MM.1S (cell line): ENCODE results near the gene POU2F2.
"Not testable (repeated sequence)": the region's sequence is repeated elsewhere in the genome, so short reads cannot be mapped to it uniquely, and the experiment has no call there.

Experiments
- DNase-seq: peaks from one replicate; pipeline ENCODE4 v3.0.0-alpha.2; 2015
- H2AFZ ChIP-seq: fragments of 300-600 bp; sonication (generic); 2 replicates; pipeline ENCODE4 v1.6.0; 2016; ENCODE audit warnings: antibody characterized with exemption, low read length
- H3F3A ChIP-seq: fragments of 300-600 bp; sonication (generic); 2 replicates; pipeline ENCODE4 v1.6.1; 2016; ENCODE audit warnings: mild to moderate bottlenecking, antibody characterized with exemption, low read length, moderate library complexity, mixed read lengths; ENCODE audit not compliant: insufficient read depth
- H3K27ac ChIP-seq: fragments of 300-600 bp; sonication (generic); 2 replicates; pipeline ENCODE4 v1.5.1; 2016; ENCODE audit warnings: mild to moderate bottlenecking, low read length
- H3K27me3 ChIP-seq: fragments of 300-600 bp; sonication (generic); replicated peaks from 2 replicates; pipeline ENCODE4 v1.6.0; 2016; ENCODE audit warnings: low read length; ENCODE audit not compliant: insufficient read depth
- H3K36me3 ChIP-seq: fragments of 300-600 bp; sonication (generic); replicated peaks from 2 replicates; pipeline ENCODE4 v1.6.1; 2016; ENCODE audit warnings: mild to moderate bottlenecking, low read length, mixed read lengths; ENCODE audit not compliant: insufficient read depth
- H3K4me1 ChIP-seq: fragments of 300-600 bp; sonication (generic); 2 replicates; pipeline ENCODE4 v1.6.1; 2016; ENCODE audit warnings: low read length, mixed read lengths
- H3K4me2 ChIP-seq: fragments of 300-600 bp; sonication (generic); 2 replicates; pipeline ENCODE4 v1.6.0; 2016; ENCODE audit warnings: low read depth, low read length
- H3K4me3 ChIP-seq: fragments of 300-600 bp; sonication (generic); 2 replicates; pipeline ENCODE4 v1.5.1; 2016; ENCODE audit warnings: low read length, mixed read lengths
- H3K79me2 ChIP-seq: fragments of 300-600 bp; sonication (generic); 2 replicates; pipeline ENCODE4 v1.6.1; 2016; ENCODE audit warnings: mixed run types, low read length, mixed read lengths
- H3K9ac ChIP-seq: fragments of 300-600 bp; sonication (generic); 2 replicates; pipeline ENCODE4 v1.6.1; 2016; ENCODE audit warnings: low read length, mixed read lengths
- H3K9me2 ChIP-seq: fragments of 300-600 bp; sonication (generic); replicated peaks from 2 replicates; pipeline ENCODE4 v1.6.1; 2016; ENCODE audit warnings: mild to moderate bottlenecking, low read length, mixed read lengths; ENCODE audit not compliant: insufficient read depth
- H3K9me3 ChIP-seq: fragments of 300-600 bp; sonication (generic); replicated peaks from 2 replicates; pipeline ENCODE4 v1.6.1; 2016; ENCODE audit warnings: mild to moderate bottlenecking, low read length, mixed read lengths; ENCODE audit not compliant: insufficient read depth
- H4K20me1 ChIP-seq: fragments of 300-600 bp; sonication (generic); 2 replicates; pipeline ENCODE4 v1.6.1; 2016; ENCODE audit warnings: mild to moderate bottlenecking, low read length, moderate library complexity, mixed read lengths; ENCODE audit not compliant: insufficient read depth
- CTCF ChIP-seq: fragments of 300-600 bp; sonication (generic); IDR thresholded peaks from 2 replicates; pipeline ENCODE4 v1.5.1; 2016; ENCODE audit warnings: antibody characterized with exemption, low read length, mixed read lengths
- EZH2 ChIP-seq: fragments of 300-600 bp; sonication (generic); optimal IDR thresholded peaks from 2 replicates; pipeline ENCODE3; 2017; ENCODE audit warnings: low read depth, mild to moderate bottlenecking, antibody characterized with exemption, low read length, mixed read lengths
- EZH2phosphoT487 ChIP-seq: fragments of 300-600 bp; sonication (generic); IDR thresholded peaks from 2 replicates; pipeline ENCODE4 v1.6.1; 2018; ENCODE audit warnings: antibody characterized with exemption, low read length

POU2F2 gene

GRCh38 chr19:42105368-42105767, 26.9 kb downstream of the POU2F2 start:
- TF ChIP-seq EZH2phosphoT487: no peak
- TF ChIP-seq EZH2: no peak
- no peak for TF ChIP-seq CTCF
- Histone ChIP-seq H3K4me1 (no peaks in the 10 kb centered on the region), H3F3A (no peaks in the 10 kb centered on the region), H3K9me2 (no peaks in the 10 kb centered on the region), H3K9ac (no peak overlapping the region), H3K9me3 (no peaks in the 10 kb centered on the region), H3K27me3 (no peaks in the 10 kb centered on the region), H3K79me2 (no peaks in the 10 kb centered on the region), H3K27ac (no peak overlapping the region), H3K4me2 (no peak overlapping the region), H2AFZ (no peak overlapping the region), H3K36me3 (no peaks in the 10 kb centered on the region), H4K20me1 (no peaks in the 10 kb centered on the region), H3K4me3 (no peak overlapping the region)
- no peak for DNase-seq

GRCh38 chr19:42102877-42103276, 29.4 kb downstream of the POU2F2 start:
- no peaks in the 10 kb centered on the region for H3F3A ChIP-seq
- H3K9me2 ChIP-seq: no peaks in the 10 kb centered on the region
- no peak for TF ChIP-seq CTCF
- no peak for TF ChIP-seq EZH2phosphoT487
- no peak for TF ChIP-seq EZH2
- no peaks in the 10 kb centered on the region for H3K27me3 ChIP-seq
- DNase-seq: no peak
- H3K36me3 ChIP-seq: no peaks in the 10 kb centered on the region
- no peak overlapping the region for H2AFZ ChIP-seq
- no peak overlapping the region for H3K9ac ChIP-seq
- H3K4me2 ChIP-seq: no peak overlapping the region
- H3K9me3 ChIP-seq: no peaks in the 10 kb centered on the region
- H3K4me3 ChIP-seq: no peak overlapping the region
- H3K27ac ChIP-seq: no peak overlapping the region
- no peaks in the 10 kb centered on the region for H4K20me1 ChIP-seq
- no peaks in the 10 kb centered on the region for H3K4me1 ChIP-seq
- no peaks in the 10 kb centered on the region for H3K79me2 ChIP-seq

DNA sequence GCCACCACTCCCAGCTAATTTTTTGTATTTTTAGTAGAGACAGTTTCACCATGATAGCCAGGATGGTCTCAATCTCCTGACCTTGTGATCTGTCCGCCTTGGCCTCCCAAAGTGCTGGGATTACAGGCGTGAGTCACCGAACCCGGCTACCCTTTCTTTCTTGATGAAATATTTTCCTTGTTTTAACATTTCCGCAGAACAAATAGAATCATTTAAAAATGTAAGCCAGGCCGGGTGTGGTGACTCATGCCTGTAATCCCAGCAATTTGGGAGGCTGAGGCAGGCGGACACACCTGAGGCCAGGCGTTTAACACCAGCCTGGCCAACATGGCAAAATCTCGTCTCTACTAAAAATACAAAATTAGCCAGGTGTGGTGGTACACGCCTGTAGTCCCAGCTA, 32.0 kb downstream of the POU2F2 start:
- DNase-seq, H4K20me1 ChIP-seq, H3K36me3 ChIP-seq, H3K27ac ChIP-seq, H3K9me3 ChIP-seq, H3K4me1 ChIP-seq, H3K27me3 ChIP-seq, H3K9ac ChIP-seq, H3F3A ChIP-seq, H3K9me2 ChIP-seq, H3K4me3 ChIP-seq, H3K79me2 ChIP-seq, H2AFZ ChIP-seq, H3K4me2 ChIP-seq: not testable (repeated sequence)

DNA sequence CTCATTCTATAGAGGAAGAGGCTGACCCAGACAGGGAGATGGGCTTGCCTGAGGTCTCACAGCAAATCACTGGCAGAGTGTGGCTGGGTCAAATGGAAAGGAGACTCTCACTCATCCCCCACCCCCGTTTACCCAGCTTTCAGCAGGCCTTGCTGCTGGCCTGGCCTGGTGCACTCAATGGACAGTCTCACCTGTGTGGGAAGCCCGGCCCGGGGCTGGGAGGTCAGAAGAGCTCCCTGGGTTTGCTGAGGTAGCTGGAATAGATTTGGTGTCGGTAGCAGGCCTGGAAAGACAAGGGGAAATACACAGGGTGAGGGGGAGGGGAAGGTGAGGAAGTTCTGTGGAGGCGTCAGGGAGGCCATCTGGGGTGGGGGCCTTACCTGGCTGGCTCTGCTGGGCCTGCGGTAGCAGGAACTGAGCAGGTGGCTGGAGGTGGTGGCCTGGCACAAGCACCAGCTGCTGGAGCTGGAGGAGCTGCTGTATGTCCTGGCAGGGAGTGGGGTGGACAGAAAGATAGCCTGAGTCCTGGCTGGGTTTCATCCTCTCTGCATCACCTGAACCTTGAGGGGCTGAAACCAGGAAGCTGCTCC, 32.8 kb downstream of the POU2F2 start:
- H3K9me3 ChIP-seq: no peaks in the 10 kb centered on the region
- no peak for DNase-seq
- H3K79me2 ChIP-seq: no peaks in the 10 kb centered on the region
- H3K4me1 ChIP-seq: no peaks in the 10 kb centered on the region
- H3K4me2 ChIP-seq: no peak overlapping the region
- H3K27ac ChIP-seq: no peak overlapping the region
- H4K20me1 ChIP-seq: no peaks in the 10 kb centered on the region
- no peak overlapping the region for H3K9ac ChIP-seq
- H3K27me3 ChIP-seq: no peaks in the 10 kb centered on the region
- no peak overlapping the region for H2AFZ ChIP-seq
- TF ChIP-seq EZH2phosphoT487 (no peak), CTCF (no peak), EZH2 (no peak)
- H3K4me3 ChIP-seq: no peak overlapping the region
- no peaks in the 10 kb centered on the region for H3F3A ChIP-seq
- no peaks in the 10 kb centered on the region for H3K9me2 ChIP-seq
- no peaks in the 10 kb centered on the region for H3K36me3 ChIP-seq
